Keratinocyte (primary cell): ENCODE results near the gene FBXO15. TPM values are rescaled to one million over a fixed set of nuclear protein-coding genes. Genes with fewer than 3 reads are reported as not detected.

Experiments used
- DNase-seq: peaks from one replicate; pipeline ENCODE4 v3.0.0-alpha.2; 2011; ENCODE audit warnings: low read depth, missing footprints, low spot score
- FAIRE-seq: peaks from 2 replicates; lab custom pipeline; 2011; peaks lifted over from hg19 to GRCh38; lab: Jason Lieb, UNC
- H2AFZ ChIP-seq: 2 replicates; pipeline ENCODE4 v1.6.0; 2012; ENCODE audit warnings: low read length, control low read depth, inconsistent platforms; ENCODE audit not compliant: control insufficient read depth
- H3K27ac ChIP-seq: 2 replicates; pipeline ENCODE4 v1.5.1; 2011; ENCODE audit warnings: low read length; ENCODE audit not compliant: control insufficient read depth, insufficient read depth
- H3K27me3 ChIP-seq: 3 replicates; pipeline ENCODE4 v1.6.0; 2011; ENCODE audit warnings: low read length; ENCODE audit not compliant: control insufficient read depth, insufficient read depth; ENCODE audit errors: extremely low read depth
- H3K36me3 ChIP-seq, 2 experiments: 2 replicates in 1 of 2; 3 replicates in 1 of 2; pipeline ENCODE4 v1.5.1; 2011; ENCODE audit warnings: low read length in 2 of 2, mild to moderate bottlenecking in 1 of 2; ENCODE audit not compliant: control insufficient read depth in 2 of 2, insufficient read depth in 2 of 2; ENCODE audit errors: extremely low read depth in 1 of 2
- H3K4me1 ChIP-seq: 3 replicates; pipeline ENCODE4 v1.5.1; 2011; ENCODE audit warnings: low read length; ENCODE audit not compliant: control insufficient read depth, insufficient read depth; ENCODE audit errors: extremely low read depth
- H3K4me2 ChIP-seq: 3 replicates; pipeline ENCODE4 v1.6.0; 2011; ENCODE audit warnings: low read depth, low read length; ENCODE audit not compliant: control insufficient read depth, insufficient read depth; ENCODE audit errors: extremely low read depth
- H3K4me3 ChIP-seq, 3 experiments: fragments of 200-600 bp in 1 of 3; sonication (generic) in 1 of 3; 2 replicates in 2 of 3; 3 replicates in 1 of 3; pipeline ENCODE4 v1.5.1; 2011 to 2016; ENCODE audit warnings: low read length in 3 of 3, mild to moderate bottlenecking in 3 of 3, control low read depth in 2 of 3, inconsistent platforms in 1 of 3, low read depth in 1 of 3, mixed read lengths in 1 of 3, mixed run types in 1 of 3, moderate library complexity in 1 of 3; ENCODE audit not compliant: control insufficient read depth in 2 of 3, insufficient read depth in 2 of 3; ENCODE audit errors: extremely low read depth in 1 of 3
- H3K79me2 ChIP-seq: 2 replicates; pipeline ENCODE4 v1.6.0; 2012; ENCODE audit warnings: low read length; ENCODE audit not compliant: control insufficient read depth, insufficient read depth
- H3K9ac ChIP-seq: 3 replicates; pipeline ENCODE4 v1.6.0; 2011; ENCODE audit warnings: low read length; ENCODE audit not compliant: control insufficient read depth, insufficient read depth; ENCODE audit errors: extremely low read depth
- H3K9me1 ChIP-seq: 3 replicates; pipeline ENCODE4 v1.6.0; 2011; ENCODE audit warnings: low read length; ENCODE audit not compliant: control insufficient read depth, insufficient read depth; ENCODE audit errors: extremely low read depth
- H3K9me3 ChIP-seq: 2 replicates; pipeline ENCODE4 v1.5.1; 2012; ENCODE audit warnings: low read depth, low read length; ENCODE audit not compliant: control insufficient read depth
- H4K20me1 ChIP-seq: 3 replicates; pipeline ENCODE4 v1.6.0; 2011; ENCODE audit warnings: low read length; ENCODE audit not compliant: control insufficient read depth, insufficient read depth; ENCODE audit errors: extremely low read depth
- CTCF ChIP-seq, 3 experiments: IDR thresholded peaks in 1 of 3; conservative IDR thresholded peaks in 1 of 3; optimal IDR thresholded peaks in 1 of 3; 2 replicates in 2 of 3; 3 replicates in 1 of 3; pipeline versions ENCODE3 to v1.5.1; 2011; ENCODE audit warnings: low read length in 3 of 3, mild to moderate bottlenecking in 3 of 3, moderate library complexity in 2 of 3, control low read depth in 1 of 3, inconsistent platforms in 1 of 3; ENCODE audit not compliant: insufficient read depth in 2 of 3; ENCODE audit errors: extremely low read depth in 1 of 3
- EZH2 ChIP-seq: IDR thresholded peaks from one replicate; pipeline ENCODE4 v1.6.1; 2012; ENCODE audit warnings: inconsistent platforms, mild to moderate bottlenecking, low read length, moderate library complexity
- dilution Hi-C: fragments of 300-500 bp; cut with MboI; formaldehyde crosslinking; loops from one replicate; pipeline ENCODE4 v1.7.0; 2020; ENCODE audit warnings: low sequenced_read_pairs; ENCODE audit not compliant: extremely low pct_ligation_motif_present
- polyA plus RNA-seq, 5 experiments: library from polyadenylated mRNA; depleted of rRNA in 3 of 5; stranded (reverse) in 3 of 5; stranded (forward) in 1 of 5; unstranded in 1 of 5; fragments of >200 nt; gene quantifications; 1 replicate in 1 of 5; 2 replicates in 3 of 5; 3 replicates in 1 of 5; pipeline versions ENCODE4 v1.2.1 to v1.2.3, GENCODE V29; 2011 to 2012; ENCODE audit warnings: missing spikeins in 2 of 5, low read depth in 1 of 5, low replicate concordance in 1 of 5

Gene FBXO15
- polyA plus RNA-seq, 1 donor (not counting 4 experiments of a cell fraction or from before 2014, with no cell fraction given) = 0.26 TPM

GRCh38 chr18:74060579-74060978 is 87.1 kb downstream of the FBXO15 start:
- Histone ChIP-seq H3K27ac (no peak overlapping the region), H3K36me3 (no peaks in the 10 kb centered on the region), H3K79me2 (no peaks in the 10 kb centered on the region), H3K9me3 (no peaks in the 10 kb centered on the region), H3K9me1 (no peaks in the 10 kb centered on the region), H2AFZ (no peak overlapping the region), H4K20me1 (no peaks in the 10 kb centered on the region), H3K4me1 (no peaks in the 10 kb centered on the region), H3K9ac (no peak overlapping the region), H3K4me2 (no peak overlapping the region), H3K4me3 (no peak overlapping the region), H3K27me3 (no peaks in the 10 kb centered on the region)
- TF ChIP-seq CTCF (optimal IDR thresholded peaks at IDR 0.05 in 1 of 3, IDR thresholded peaks at IDR 0.05 in 1 of 3, conservative IDR thresholded peaks at IDR 0.05 in 1 of 3; ENCODE audit: extremely low read depth in 1 of 3, insufficient read depth in 2 of 3, low read length in 3 of 3) (no peak), EZH2 (no peak)
- dilution Hi-C loops = no loop called here
- FAIRE-seq (no peak), DNase-seq (no peak)

GRCh38 chr18:74050807-74051206 is 96.8 kb downstream of the FBXO15 start:
- Histone ChIP-seq H3K79me2 (no peaks in the 10 kb centered on the region), H3K27ac (no peak overlapping the region), H3K9me3 (no peaks in the 10 kb centered on the region), H2AFZ (no peak overlapping the region), H3K27me3 (no peaks in the 10 kb centered on the region), H3K9me1 (no peaks in the 10 kb centered on the region), H4K20me1 (no peaks in the 10 kb centered on the region), H3K4me2 (no peak overlapping the region), H3K4me3 (no peak overlapping the region), H3K9ac (no peak overlapping the region), H3K36me3 (no peaks in the 10 kb centered on the region), H3K4me1 (no peaks in the 10 kb centered on the region)
- DNase-seq (no peak), FAIRE-seq (no peak)
- TF ChIP-seq CTCF (optimal IDR thresholded peaks at IDR 0.05 in 1 of 3, IDR thresholded peaks at IDR 0.05 in 1 of 3, conservative IDR thresholded peaks at IDR 0.05 in 1 of 3; ENCODE audit: extremely low read depth in 1 of 3, insufficient read depth in 2 of 3, low read length in 3 of 3) (no peak), EZH2 (no peak)
- dilution Hi-C loops = no loop called here
